ENCODE results near the gene CLCNKB.

Gene CLCNKB

DNA sequence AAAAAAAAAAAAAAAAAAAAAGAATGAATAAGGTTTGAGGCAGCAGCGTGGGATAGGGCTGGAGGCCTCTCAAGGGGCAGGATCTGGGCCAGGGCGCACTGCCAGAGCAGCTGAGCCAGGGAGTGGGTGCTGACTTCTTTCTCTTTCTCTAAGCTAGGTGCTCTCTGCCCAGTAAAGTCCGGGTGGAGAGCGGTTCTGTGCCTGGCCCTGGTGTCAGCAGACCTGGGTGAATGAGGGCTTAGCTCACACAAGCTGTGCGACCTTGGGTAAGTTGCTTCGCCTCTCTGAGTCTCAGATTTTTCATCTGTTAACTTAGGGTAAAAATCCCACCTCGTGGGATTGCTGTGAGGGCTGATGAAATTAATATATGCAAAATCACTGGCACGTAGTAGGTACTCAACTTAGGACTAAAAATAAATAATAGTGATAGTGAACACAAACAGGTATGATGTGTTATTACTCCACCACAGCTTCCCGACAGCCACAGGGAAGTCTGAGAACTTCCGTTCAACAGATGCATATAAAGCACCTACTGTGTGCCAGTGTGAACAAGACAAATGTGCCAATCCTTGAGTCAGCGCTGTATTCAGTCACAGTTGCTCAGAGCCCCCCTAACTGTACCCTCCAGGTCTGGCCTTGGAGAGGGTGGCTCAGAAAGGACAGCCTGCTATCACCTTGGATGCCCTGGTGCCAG, 31.9 kb downstream of the CLCNKB start:
- Histone ChIP-seq H3K36me3 (ENCODE audit: control insufficient read depth, low read depth, low read length) (no peaks in the 10 kb centered on the region), H3K27ac (ENCODE audit: low read length) (no peak overlapping the region), H3K27me3 (ENCODE audit: control insufficient read depth, insufficient read depth, low read length) (peaks cover 33% of the 10 kb centered on the region), H3K4me1 (ENCODE audit: control insufficient read depth, low read depth, low read length) (peaks cover 3% of the 10 kb centered on the region), H3K9ac (ENCODE audit: low read length) (no peak overlapping the region), H3K9me3 (ENCODE audit: control insufficient read depth, low read depth, low read length) (no peaks in the 10 kb centered on the region), H3K4me3 (ENCODE audit: low read length) (no peak overlapping the region)

- Histone ChIP-seq H3K36me3 (ENCODE audit: control insufficient read depth, low read depth, low read length) (no peaks in the 10 kb centered on the region), H3K9ac (ENCODE audit: low read length) (no peak overlapping the region), H3K4me3 (ENCODE audit: low read length) (no peak overlapping the region), H3K27me3 (ENCODE audit: control insufficient read depth, insufficient read depth, low read length) (peaks cover 33% of the 10 kb centered on the region), H3K4me1 (ENCODE audit: control insufficient read depth, low read depth, low read length) (peaks cover 3% of the 10 kb centered on the region), H3K9me3 (ENCODE audit: control insufficient read depth, low read depth, low read length) (no peaks in the 10 kb centered on the region), H3K27ac (ENCODE audit: low read length) (no peak overlapping the region)
Observed at GRCh38 chr1:16076031-16076864, 32.7 kb downstream of the CLCNKB start.

DNA sequence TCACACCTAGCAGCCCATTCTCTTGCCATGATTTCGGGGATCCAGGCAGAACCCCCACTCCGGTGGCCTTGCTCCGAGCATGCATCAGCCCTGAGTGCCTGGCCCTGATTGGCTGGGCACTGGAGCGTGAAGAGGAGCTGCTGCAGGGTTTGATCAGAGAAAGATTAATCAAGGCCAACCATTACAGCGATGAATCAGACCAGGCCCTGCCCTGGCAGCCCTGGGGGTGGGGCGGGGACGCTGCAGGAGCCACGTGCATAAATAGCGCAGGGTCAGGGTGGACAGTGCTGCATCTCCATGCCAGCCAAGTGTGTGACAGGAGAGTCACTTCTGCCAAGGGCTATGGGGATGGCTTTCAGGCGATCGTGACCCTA, 33.3 kb downstream of the CLCNKB start:
- H3K9ac ChIP-seq (ENCODE audit: low read length) = no peak overlapping the region
- H3K27me3 ChIP-seq (ENCODE audit: control insufficient read depth, insufficient read depth, low read length) = peaks cover 33% of the 10 kb centered on the region
- no peak overlapping the region for H3K27ac ChIP-seq (ENCODE audit: low read length)
- no peaks in the 10 kb centered on the region for H3K9me3 ChIP-seq (ENCODE audit: control insufficient read depth, low read depth, low read length)
- peaks cover 3% of the 10 kb centered on the region for H3K4me1 ChIP-seq (ENCODE audit: control insufficient read depth, low read depth, low read length)
- no peaks in the 10 kb centered on the region for H3K36me3 ChIP-seq (ENCODE audit: control insufficient read depth, low read depth, low read length)
- no peak overlapping the region for H3K4me3 ChIP-seq (ENCODE audit: low read length)

DNA sequence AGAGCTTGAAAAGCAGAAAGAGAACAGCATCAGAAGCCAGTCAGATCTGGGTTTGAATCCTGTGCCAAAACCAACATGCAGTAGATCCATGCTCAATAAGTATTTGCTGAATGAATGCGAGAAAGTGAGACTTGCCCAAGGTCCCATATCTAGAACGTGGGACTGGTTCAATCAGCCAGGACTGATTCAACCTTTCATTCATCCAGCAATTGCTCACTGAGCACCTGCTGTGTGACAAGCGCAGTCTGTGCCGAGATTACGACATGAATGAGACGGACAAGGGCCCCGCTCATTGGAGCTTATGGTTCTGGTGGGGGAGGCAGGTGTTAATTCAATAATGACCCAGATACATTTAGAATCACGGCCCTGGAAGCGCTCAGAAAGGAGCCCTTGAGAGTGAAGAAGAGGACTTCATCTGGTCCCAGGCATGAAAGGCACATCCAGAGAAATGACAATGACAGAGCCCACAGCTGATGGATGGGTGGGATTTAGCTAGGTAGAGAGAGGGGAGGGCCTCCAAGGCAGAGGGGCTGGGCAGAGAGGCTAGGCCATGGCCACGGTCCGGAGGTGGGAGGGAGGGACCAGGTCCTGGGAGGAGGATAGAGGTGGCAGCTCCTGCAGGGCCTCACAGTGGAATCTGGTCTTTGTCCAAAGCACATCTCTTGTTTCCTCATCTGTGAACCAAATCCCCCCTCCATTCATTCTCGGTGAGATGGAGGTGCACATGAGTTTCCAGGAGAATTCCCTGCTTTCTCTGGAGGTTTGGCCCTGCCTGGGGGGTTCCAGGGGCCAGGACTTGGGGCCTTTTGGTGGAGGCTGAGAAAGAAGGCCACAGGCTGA, 34.0 kb downstream of the CLCNKB start:
- no peak overlapping the region for H3K4me3 ChIP-seq (ENCODE audit: low read length)
- H3K36me3 ChIP-seq (ENCODE audit: control insufficient read depth, low read depth, low read length) = no peaks in the 10 kb centered on the region
- peaks cover 25% of the 10 kb centered on the region for H3K27me3 ChIP-seq (ENCODE audit: control insufficient read depth, insufficient read depth, low read length)
- no peaks in the 10 kb centered on the region for H3K9me3 ChIP-seq (ENCODE audit: control insufficient read depth, low read depth, low read length)
- peaks cover 3% of the 10 kb centered on the region for H3K4me1 ChIP-seq (ENCODE audit: control insufficient read depth, low read depth, low read length)
- no peak overlapping the region for H3K27ac ChIP-seq (ENCODE audit: low read length)
- H3K9ac ChIP-seq (ENCODE audit: low read length) = no peak overlapping the region

DNA sequence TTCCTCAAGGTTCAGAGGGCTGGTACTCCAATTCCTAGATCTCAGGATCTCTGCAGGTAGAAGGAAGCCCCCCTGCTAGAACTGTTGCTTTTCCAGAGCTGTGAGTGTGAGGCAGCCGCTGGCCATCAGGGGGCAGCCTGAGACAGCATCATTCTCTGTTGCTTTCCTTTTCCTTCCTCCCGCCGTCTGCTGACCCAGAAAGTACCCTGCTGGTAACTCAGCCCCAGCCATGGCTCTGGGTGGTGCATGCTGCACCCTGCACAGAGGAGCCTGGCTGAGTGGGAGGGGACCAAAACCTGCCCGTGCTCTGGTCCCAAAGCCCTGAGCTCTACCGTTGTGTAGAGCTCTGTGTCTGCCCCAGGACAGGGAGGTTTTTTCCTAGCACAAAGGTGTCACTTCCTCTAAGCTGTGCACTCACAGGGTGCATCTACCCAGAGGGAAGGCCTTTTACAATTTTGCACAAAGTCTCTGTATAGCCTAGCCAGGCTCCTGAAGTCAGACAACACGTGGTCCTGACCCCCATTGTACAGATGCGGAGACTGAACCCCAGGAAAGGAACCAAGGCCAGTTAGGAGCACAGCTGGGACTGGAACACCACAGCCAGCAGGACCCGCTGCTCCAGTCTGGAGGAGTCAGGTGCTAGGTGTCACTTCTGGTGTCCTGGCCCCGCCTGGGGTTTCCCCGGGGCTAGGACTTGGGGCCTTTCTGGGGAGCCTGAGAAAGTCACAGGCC, 35.5 kb downstream of the CLCNKB start:
- Histone ChIP-seq H3K9me3 (ENCODE audit: control insufficient read depth, low read depth, low read length) (no peaks in the 10 kb centered on the region), H3K4me3 (ENCODE audit: low read length) (no peak overlapping the region), H3K9ac (ENCODE audit: low read length) (no peak overlapping the region), H3K36me3 (ENCODE audit: control insufficient read depth, low read depth, low read length) (no peaks in the 10 kb centered on the region), H3K27me3 (ENCODE audit: control insufficient read depth, insufficient read depth, low read length) (peaks cover 14% of the 10 kb centered on the region), H3K4me1 (ENCODE audit: control insufficient read depth, low read depth, low read length) (no peaks in the 10 kb centered on the region), H3K27ac (ENCODE audit: low read length) (no peak overlapping the region)

GRCh38 chr1:16080422-16081150, 37.0 kb downstream of the CLCNKB start:
- Histone ChIP-seq H3K4me3 (ENCODE audit: low read length) (no peak overlapping the region), H3K9ac (ENCODE audit: low read length) (no peak overlapping the region), H3K4me1 (ENCODE audit: control insufficient read depth, low read depth, low read length) (no peaks in the 10 kb centered on the region), H3K9me3 (ENCODE audit: control insufficient read depth, low read depth, low read length) (no peaks in the 10 kb centered on the region), H3K36me3 (ENCODE audit: control insufficient read depth, low read depth, low read length) (no peaks in the 10 kb centered on the region), H3K27me3 (ENCODE audit: control insufficient read depth, insufficient read depth, low read length) (no peaks in the 10 kb centered on the region), H3K27ac (ENCODE audit: low read length) (no peak overlapping the region)

GRCh38 chr1:16081636-16082035, 38.1 kb downstream of the CLCNKB start:
- Histone ChIP-seq H3K9me3 (ENCODE audit: control insufficient read depth, low read depth, low read length) (no peaks in the 10 kb centered on the region), H3K9ac (ENCODE audit: low read length) (no peak overlapping the region), H3K4me1 (ENCODE audit: control insufficient read depth, low read depth, low read length) (no peaks in the 10 kb centered on the region), H3K36me3 (ENCODE audit: control insufficient read depth, low read depth, low read length) (no peaks in the 10 kb centered on the region), H3K27ac (ENCODE audit: low read length) (no peak overlapping the region), H3K4me3 (ENCODE audit: low read length) (no peak overlapping the region), H3K27me3 (ENCODE audit: control insufficient read depth, insufficient read depth, low read length) (no peaks in the 10 kb centered on the region)

DNA sequence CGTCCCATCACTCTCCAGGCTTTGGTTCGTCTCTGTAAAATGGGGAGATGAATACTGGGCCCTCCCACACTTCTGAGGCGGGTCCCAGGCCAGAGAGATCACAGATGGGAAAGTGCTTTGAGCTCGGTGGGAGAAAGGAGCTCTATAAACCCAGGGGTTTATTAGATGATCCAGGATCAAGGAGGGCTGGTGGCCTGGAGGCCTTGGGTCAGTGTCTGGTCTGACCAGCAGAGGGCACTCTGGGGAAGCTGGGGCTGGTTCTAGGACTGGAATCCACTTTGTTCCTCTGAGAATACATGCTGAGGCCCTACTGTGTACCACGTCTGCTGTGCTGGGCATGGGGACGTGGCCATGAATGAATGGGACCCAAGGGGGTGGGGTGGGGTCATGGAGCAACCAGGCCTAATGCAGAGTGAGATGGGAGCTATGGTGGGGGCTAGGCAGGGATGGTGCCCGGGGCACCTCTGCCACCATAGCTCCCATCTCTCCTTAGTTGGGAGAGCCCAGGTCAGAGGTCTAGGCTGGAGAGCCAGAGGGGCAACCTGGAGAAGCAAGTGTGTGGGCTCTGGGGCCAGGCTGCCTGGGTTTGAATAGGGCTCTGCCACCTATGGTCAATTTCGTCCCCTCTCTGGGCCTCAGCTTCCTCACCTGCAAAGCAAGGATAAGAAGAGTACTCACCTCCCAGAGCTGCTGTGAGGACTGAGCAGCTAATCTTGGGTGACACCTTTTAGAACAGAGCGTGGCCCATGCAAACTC, 38.9 kb downstream of the CLCNKB start:
- no peaks in the 10 kb centered on the region for H3K36me3 ChIP-seq (ENCODE audit: control insufficient read depth, low read depth, low read length)
- no peak overlapping the region for H3K4me3 ChIP-seq (ENCODE audit: low read length)
- no peak overlapping the region for H3K9ac ChIP-seq (ENCODE audit: low read length)
- no peaks in the 10 kb centered on the region for H3K4me1 ChIP-seq (ENCODE audit: control insufficient read depth, low read depth, low read length)
- H3K9me3 ChIP-seq (ENCODE audit: control insufficient read depth, low read depth, low read length) = no peaks in the 10 kb centered on the region
- H3K27ac ChIP-seq (ENCODE audit: low read length) = no peak overlapping the region
- H3K27me3 ChIP-seq (ENCODE audit: control insufficient read depth, insufficient read depth, low read length) = no peaks in the 10 kb centered on the region

DNA sequence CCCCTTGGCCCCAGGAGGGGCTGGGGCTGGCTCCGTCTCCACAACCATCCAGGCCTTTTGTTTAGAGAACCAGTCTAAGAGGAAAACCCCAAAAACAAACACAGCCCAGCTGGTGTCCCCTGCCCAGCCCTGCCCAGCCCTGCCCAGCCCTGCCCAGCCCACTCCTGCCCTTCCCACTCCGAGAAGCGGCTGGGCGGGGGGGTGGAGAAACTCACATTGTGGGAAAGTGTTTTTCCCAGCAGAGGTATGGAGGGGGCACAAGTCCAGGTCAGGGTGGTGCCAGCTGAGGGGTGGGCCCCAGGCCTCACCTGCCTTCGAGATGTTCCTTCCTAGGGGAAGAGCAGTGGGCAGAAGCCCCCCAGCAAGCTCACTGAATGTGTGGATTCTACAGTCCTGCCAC, 39.9 kb downstream of the CLCNKB start:
- no peak overlapping the region for H3K9ac ChIP-seq (ENCODE audit: low read length)

DNA sequence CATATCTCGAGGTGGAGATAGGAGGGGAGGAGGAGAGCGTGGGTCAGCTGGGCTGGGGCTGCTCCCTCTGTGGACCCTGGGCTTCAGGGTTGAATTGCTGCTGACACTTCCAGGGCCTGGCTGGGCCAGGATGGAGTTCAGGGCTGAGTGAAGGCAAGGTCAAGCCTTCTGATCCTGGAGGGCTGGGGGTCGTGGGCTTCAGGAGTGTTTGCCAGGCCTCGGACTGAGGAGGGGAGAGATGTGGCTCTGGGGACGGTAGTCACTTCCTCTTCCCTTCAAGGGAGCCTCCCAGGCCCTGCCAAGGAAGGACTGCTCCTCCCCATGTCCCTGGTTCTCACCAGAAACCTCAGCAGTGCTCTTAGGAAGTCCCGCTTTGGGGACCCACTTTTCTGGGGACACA, 41.9 kb downstream of the CLCNKB start:
- Histone ChIP-seq H3K4me3 (ENCODE audit: low read length) (no peak overlapping the region), H3K27me3 (ENCODE audit: control insufficient read depth, insufficient read depth, low read length) (no peaks in the 10 kb centered on the region), H3K9ac (ENCODE audit: low read length) (no peak overlapping the region), H3K36me3 (ENCODE audit: control insufficient read depth, low read depth, low read length) (no peaks in the 10 kb centered on the region), H3K4me1 (ENCODE audit: control insufficient read depth, low read depth, low read length) (no peaks in the 10 kb centered on the region), H3K9me3 (ENCODE audit: control insufficient read depth, low read depth, low read length) (no peaks in the 10 kb centered on the region), H3K27ac (ENCODE audit: low read length) (no peak overlapping the region)

More for the DNA sequence above, 39.9 kb downstream of the CLCNKB start:
- H3K4me1 ChIP-seq (ENCODE audit: control insufficient read depth, low read depth, low read length) = no peaks in the 10 kb centered on the region
- no peak overlapping the region for H3K27ac ChIP-seq (ENCODE audit: low read length)
- no peaks in the 10 kb centered on the region for H3K27me3 ChIP-seq (ENCODE audit: control insufficient read depth, insufficient read depth, low read length)
- H3K36me3 ChIP-seq (ENCODE audit: control insufficient read depth, low read depth, low read length) = no peaks in the 10 kb centered on the region
- no peaks in the 10 kb centered on the region for H3K9me3 ChIP-seq (ENCODE audit: control insufficient read depth, low read depth, low read length)
- no peak overlapping the region for H3K4me3 ChIP-seq (ENCODE audit: low read length)

Measured in iPS-18a (cell line).